Activated naive CD4-positive, alpha-beta T cell treated with anti-CD3 and anti-CD28 coated beads, Interleukin-2, amount 50 U/mL, for 72 hours (primary cell): ENCODE data around the gene MMP11. TPM values are rescaled to one million over a fixed set of nuclear protein-coding genes. Genes with fewer than 3 reads are reported as not detected.

Experiments
- ATAC-seq, 2 donors: fragments of 150-1000 bp; cut with Tn5 transposase; 2 replicates each; pipeline ENCODE4 v1.10.0; 2021; ENCODE audit warnings: mild to moderate bottlenecking in 2 of 2, moderate library complexity in 2 of 2
- DNase-seq, 2 donors: peaks; one replicate each; pipeline ENCODE4 v3.0.0; 2021 to 2022; ENCODE audit warnings: low spot score in 2 of 2
- H3K27ac Mint-ChIP-seq, 2 donors: one replicate each; pipeline ENCODE4 v1.8.0; 2022; ENCODE audit warnings: mild to moderate bottlenecking in 2 of 2, mixed read lengths in 2 of 2
- H3K36me3 Mint-ChIP-seq, 2 donors: one replicate each; pipeline ENCODE4 v1.8.0; 2022; ENCODE audit warnings: mixed read lengths in 2 of 2
- H3K9me3 Mint-ChIP-seq, 2 donors: one replicate each; pipeline ENCODE4 v1.8.0; 2022; ENCODE audit warnings: mixed read lengths in 2 of 2
- total RNA-seq, 2 donors: library from RNA; stranded (reverse); gene quantifications; one replicate each; pipeline ENCODE4 v1.2.3, GENCODE V29; 2022

The MMP11 gene
- total RNA-seq, 2 donors from 2014 or later, result 0.23 to 0.32 TPM

GRCh38 chr22:23786752-23787599, 14.3 kb downstream of the MMP11 start, which contains the start of gene SMARCB1:
SMARCB1 (plus strand) TSS chr22:23786966; CDS start chr22:23787170, 204 bp downstream.
- H3K27ac Mint-ChIP-seq, result peak within 1 kb of the TSS; percentile 94 to 98

GRCh38 chr22:23787600-23787896, 14.9 kb downstream of the MMP11 start:
- Mint-ChIP-seq H3K36me3 (no peaks in the 10 kb centered on the region), H3K9me3 (no peaks in the 10 kb centered on the region), H3K27ac (peak overlapping the region; percentile 86 to 94)
- no peak for DNase-seq
- ATAC-seq, result peak in 1 of 2 donors; percentile 35

More at GRCh38 chr22:23786752-23787599, 14.3 kb downstream of the MMP11 start, which contains the start of gene SMARCB1:
- Mint-ChIP-seq H3K36me3 (no peaks in the 10 kb centered on the region), H3K9me3 (no peaks in the 10 kb centered on the region)
- DNase-seq, result peak; percentile 86
- ATAC-seq, result peak; percentile 84 to 86

GRCh38 chr22:23787910-23788309, 15.3 kb downstream of the MMP11 start:
- H3K9me3 Mint-ChIP-seq, result no peaks in the 10 kb centered on the region
- DNase-seq (no peak), ATAC-seq (no peak)
- H3K27ac Mint-ChIP-seq, result peak overlapping the region; percentile 86 to 94
- H3K36me3 Mint-ChIP-seq, result peaks cover 0 to 1% of the 10 kb centered on the region in 2 donors

- H3K9me3 Mint-ChIP-seq, result no peaks in the 10 kb centered on the region
- H3K36me3 Mint-ChIP-seq, result peaks cover 4 to 8% of the 10 kb centered on the region in 2 donors
- DNase-seq (no peak), ATAC-seq (no peak)
- peak overlapping the region in 1 of 2 donors; percentile 82 for H3K27ac Mint-ChIP-seq
These were observed 16.5 kb downstream of the MMP11 start for GRCh38 chr22:23789121-23789520.

GRCh38 chr22:23789638-23790037, 17.0 kb downstream of the MMP11 start:
- DNase-seq (no peak), ATAC-seq (no peak)
- Mint-ChIP-seq H3K27ac (no peak overlapping the region), H3K9me3 (no peaks in the 10 kb centered on the region), H3K36me3 (peaks cover 4 to 8% of the 10 kb centered on the region in 2 donors)

GRCh38 chr22:23790819-23791737, 18.4 kb downstream of the MMP11 start:
- peaks cover 4 to 10% of the 10 kb centered on the region in 2 donors for H3K36me3 Mint-ChIP-seq
- H3K27ac Mint-ChIP-seq, result no peak overlapping the region
- no peak for ATAC-seq
- no peaks in the 10 kb centered on the region for H3K9me3 Mint-ChIP-seq
- DNase-seq, result no peak

- DNase-seq (no peak), ATAC-seq (no peak)
- Mint-ChIP-seq H3K27ac (peak overlapping the region; percentile 24 to 44), H3K9me3 (no peaks in the 10 kb centered on the region), H3K36me3 (peaks cover 4 to 17% of the 10 kb centered on the region in 2 donors)
These were observed 19.3 kb downstream of the MMP11 start for GRCh38 chr22:23791738-23792645.

GRCh38 chr22:23793326-23793725, 20.7 kb downstream of the MMP11 start:
- peaks cover 4 to 17% of the 10 kb centered on the region in 2 donors for H3K36me3 Mint-ChIP-seq

GRCh38 chr22:23796461-23796860, 23.8 kb downstream of the MMP11 start:
- ATAC-seq, result no peak
- no peaks in the 10 kb centered on the region for H3K9me3 Mint-ChIP-seq
- DNase-seq, result no peak
- peak overlapping the region in 1 of 2 donors; percentile 29 for H3K27ac Mint-ChIP-seq
- peaks cover 4 to 30% of the 10 kb centered on the region in 2 donors for H3K36me3 Mint-ChIP-seq

More at GRCh38 chr22:23793326-23793725, 20.7 kb downstream of the MMP11 start:
- ATAC-seq, result no peak
- DNase-seq, result no peak
- H3K27ac Mint-ChIP-seq, result peak overlapping the region; percentile 15 to 51
- no peaks in the 10 kb centered on the region for H3K9me3 Mint-ChIP-seq

- no peaks in the 10 kb centered on the region for H3K9me3 Mint-ChIP-seq
- DNase-seq (no peak), ATAC-seq (no peak)
- H3K27ac Mint-ChIP-seq, result peak overlapping the region; percentile 24 to 59
- H3K36me3 Mint-ChIP-seq, result peaks cover 7 to 26% of the 10 kb centered on the region in 2 donors
These were observed 27.9 kb downstream of the MMP11 start for GRCh38 chr22:23800297-23801237.

- Mint-ChIP-seq H3K36me3 (peaks cover 7 to 21% of the 10 kb centered on the region in 2 donors), H3K27ac (peak overlapping the region; percentile 24 to 59)
- no peak for DNase-seq
These were observed 28.7 kb downstream of the MMP11 start for GRCh38 chr22:23801238-23801821.

GRCh38 chr22:23801886-23802377, 29.3 kb downstream of the MMP11 start:
- no peak for DNase-seq
- H3K27ac Mint-ChIP-seq, result peak overlapping the region; percentile 18 to 34

More at GRCh38 chr22:23801238-23801821, 28.7 kb downstream of the MMP11 start:
- ATAC-seq, result no peak
- no peaks in the 10 kb centered on the region for H3K9me3 Mint-ChIP-seq

GRCh38 chr22:23803001-23803819, 30.6 kb downstream of the MMP11 start:
- Mint-ChIP-seq H3K36me3 (peaks cover 7 to 17% of the 10 kb centered on the region in 2 donors), H3K27ac (no peak overlapping the region)
- no peak for ATAC-seq

More at GRCh38 chr22:23801886-23802377, 29.3 kb downstream of the MMP11 start:
- Mint-ChIP-seq H3K9me3 (no peaks in the 10 kb centered on the region), H3K36me3 (peaks cover 7 to 17% of the 10 kb centered on the region in 2 donors)
- no peak for ATAC-seq

More at GRCh38 chr22:23803001-23803819, 30.6 kb downstream of the MMP11 start:
- no peaks in the 10 kb centered on the region for H3K9me3 Mint-ChIP-seq
- no peak for DNase-seq
